Mucosa of rectum (tissue), 2 donors: ENCODE data around the gene LCE1A.

ENCODE experiments used
- H3K27ac ChIP-seq, 2 donors: one replicate each; pipeline ENCODE4 v1.7.0; 2013; ENCODE audit warnings: inconsistent platforms in 2 of 2, low read depth in 2 of 2, low read length in 2 of 2
- H3K27me3 ChIP-seq, 2 donors: one replicate each; pipeline ENCODE4 v1.7.0; 2013; ENCODE audit warnings: low read length in 2 of 2; ENCODE audit not compliant: control insufficient read depth in 2 of 2, insufficient read depth in 2 of 2
- H3K36me3 ChIP-seq, 2 donors: one replicate each; pipeline ENCODE4 v1.7.0; 2013; ENCODE audit warnings: low read length in 2 of 2; ENCODE audit not compliant: control insufficient read depth in 2 of 2, insufficient read depth in 2 of 2
- H3K4me1 ChIP-seq, 2 donors: one replicate each; pipeline ENCODE4 v1.7.0; 2013; ENCODE audit warnings: low read length in 2 of 2, mild to moderate bottlenecking in 1 of 2; ENCODE audit not compliant: control insufficient read depth in 2 of 2, insufficient read depth in 2 of 2
- H3K4me3 ChIP-seq, 2 donors: one replicate each; pipeline ENCODE4 v1.7.0; 2013; ENCODE audit warnings: low read length in 2 of 2
- H3K9ac ChIP-seq, 2 donors: one replicate each; pipeline ENCODE4 v1.7.0; 2013; ENCODE audit warnings: low read length in 2 of 2, low read depth in 1 of 2, mild to moderate bottlenecking in 1 of 2
- H3K9me3 ChIP-seq, 2 donors: one replicate each; pipeline ENCODE4 v1.7.0; 2013; ENCODE audit warnings: low read length in 2 of 2; ENCODE audit not compliant: control insufficient read depth in 2 of 2
- donor health status: healthy.
- donor health status: Normal muscosa, but diverticular disease.

The LCE1A gene

GRCh38 chr1:152817309-152817708, 10.0 kb upstream of the LCE1A start:
- Histone ChIP-seq H3K9ac (no peak overlapping the region), H3K27ac (no peak overlapping the region), H3K36me3 (no peaks in the 10 kb centered on the region), H3K4me1 (no peaks in the 10 kb centered on the region), H3K27me3 (no peaks in the 10 kb centered on the region), H3K4me3 (no peak overlapping the region), H3K9me3 (no peaks in the 10 kb centered on the region)

GRCh38 chr1:152823294-152823693, 4.0 kb upstream of the LCE1A start:
- H3K4me3 ChIP-seq: no peak overlapping the region
- no peaks in the 10 kb centered on the region for H3K27me3 ChIP-seq
- H3K9ac ChIP-seq: no peak overlapping the region
- H3K27ac ChIP-seq: no peak overlapping the region
- H3K36me3 ChIP-seq: no peaks in the 10 kb centered on the region
- no peaks in the 10 kb centered on the region for H3K9me3 ChIP-seq
- H3K4me1 ChIP-seq: no peaks in the 10 kb centered on the region

GRCh38 chr1:152824964-152825363, 2.3 kb upstream of the LCE1A start:
- Histone ChIP-seq H3K9ac (no peak overlapping the region), H3K36me3 (no peaks in the 10 kb centered on the region), H3K27me3 (no peaks in the 10 kb centered on the region), H3K4me1 (no peaks in the 10 kb centered on the region), H3K4me3 (no peak overlapping the region), H3K9me3 (no peaks in the 10 kb centered on the region), H3K27ac (no peak overlapping the region)

GRCh38 chr1:152836870-152837269, 9.6 kb downstream of the LCE1A start:
- Histone ChIP-seq H3K4me1 (no peaks in the 10 kb centered on the region), H3K9ac (no peak overlapping the region), H3K36me3 (no peaks in the 10 kb centered on the region), H3K4me3 (no peak overlapping the region), H3K27me3 (no peaks in the 10 kb centered on the region), H3K27ac (no peak overlapping the region), H3K9me3 (no peaks in the 10 kb centered on the region)

- no peaks in the 10 kb centered on the region for H3K9me3 ChIP-seq
- no peaks in the 10 kb centered on the region for H3K27me3 ChIP-seq
- H3K4me3 ChIP-seq: no peak within 1 kb of the TSS
- no peaks in the 10 kb centered on the region for H3K4me1 ChIP-seq
- H3K27ac ChIP-seq: no peak within 1 kb of the TSS
- H3K36me3 ChIP-seq: no peaks in the 10 kb centered on the region
- H3K9ac ChIP-seq: no peak within 1 kb of the TSS
These were observed 15.3 kb downstream of the LCE1A start, which contains the start of gene LCE6A for GRCh38 chr1:152842556-152842955. TSS of gene LCE6A (plus strand) at chr1:152842856. CDS start at chr1:152843521, 665 bp downstream.

- Histone ChIP-seq H3K9me3 (no peaks in the 10 kb centered on the region), H3K36me3 (no peaks in the 10 kb centered on the region), H3K9ac (no peak overlapping the region), H3K27ac (no peak overlapping the region), H3K4me1 (no peaks in the 10 kb centered on the region), H3K27me3 (no peaks in the 10 kb centered on the region), H3K4me3 (no peak overlapping the region)
These were observed 28.4 kb downstream of the LCE1A start for GRCh38 chr1:152855661-152856060.

GRCh38 chr1:152858062-152858461, 30.8 kb downstream of the LCE1A start:
- no peaks in the 10 kb centered on the region for H3K27me3 ChIP-seq
- no peaks in the 10 kb centered on the region for H3K9me3 ChIP-seq
- no peak overlapping the region for H3K4me3 ChIP-seq
- H3K36me3 ChIP-seq: no peaks in the 10 kb centered on the region
- no peaks in the 10 kb centered on the region for H3K4me1 ChIP-seq
- no peak overlapping the region for H3K9ac ChIP-seq
- H3K27ac ChIP-seq: no peak overlapping the region

- H3K9me3 ChIP-seq: no peaks in the 10 kb centered on the region
- H3K27me3 ChIP-seq: no peaks in the 10 kb centered on the region
- no peak within 1 kb of the TSS for H3K27ac ChIP-seq
- H3K4me3 ChIP-seq: no peak within 1 kb of the TSS
- H3K36me3 ChIP-seq: no peaks in the 10 kb centered on the region
- H3K9ac ChIP-seq: no peak within 1 kb of the TSS
- H3K4me1 ChIP-seq: no peaks in the 10 kb centered on the region
These were observed 32.4 kb downstream of the LCE1A start, which contains the start of gene LCE7A for GRCh38 chr1:152859696-152860095. TSS of gene LCE7A (plus strand) at chr1:152859996. CDS start at chr1:152860698, 702 bp downstream.

- H3K9ac ChIP-seq: no peak overlapping the region
- H3K27me3 ChIP-seq: no peaks in the 10 kb centered on the region
- no peaks in the 10 kb centered on the region for H3K9me3 ChIP-seq
- no peaks in the 10 kb centered on the region for H3K4me1 ChIP-seq
- H3K27ac ChIP-seq: no peak overlapping the region
- H3K4me3 ChIP-seq: no peak overlapping the region
- H3K36me3 ChIP-seq: no peaks in the 10 kb centered on the region
These were observed 32.9 kb downstream of the LCE1A start for GRCh38 chr1:152860129-152860528.

GRCh38 chr1:152861374-152861773, 34.1 kb downstream of the LCE1A start:
- Histone ChIP-seq H3K36me3 (no peaks in the 10 kb centered on the region), H3K4me1 (no peaks in the 10 kb centered on the region), H3K9me3 (no peaks in the 10 kb centered on the region), H3K4me3 (no peak overlapping the region), H3K27me3 (no peaks in the 10 kb centered on the region), H3K27ac (no peak overlapping the region), H3K9ac (no peak overlapping the region)

GRCh38 chr1:152864443-152864842, 37.2 kb downstream of the LCE1A start:
- H3K36me3 ChIP-seq: no peaks in the 10 kb centered on the region
- H3K27ac ChIP-seq: no peak overlapping the region
- H3K9me3 ChIP-seq: no peaks in the 10 kb centered on the region
- no peak overlapping the region for H3K4me3 ChIP-seq
- no peak overlapping the region for H3K9ac ChIP-seq
- H3K4me1 ChIP-seq: no peaks in the 10 kb centered on the region
- no peaks in the 10 kb centered on the region for H3K27me3 ChIP-seq
